Endothelial cell (in vitro differentiated cells): ENCODE results near the gene DGKB. TPM values are rescaled to one million over a fixed set of nuclear protein-coding genes. Genes with fewer than 3 reads are reported as not detected.

ENCODE experiments used
- DNase-seq: peaks from one replicate; pipeline ENCODE4 v3.0.0; 2021; ENCODE audit warnings: low spot score
- H3K27ac Mint-ChIP-seq: one replicate; pipeline ENCODE4 v1.8.0; 2021; ENCODE audit warnings: mixed read lengths, inconsistent platforms; ENCODE audit not compliant: unreplicated experiment
- H3K27me3 Mint-ChIP-seq: one replicate; pipeline ENCODE4 v1.8.0; 2021; ENCODE audit warnings: mild to moderate bottlenecking, moderate library complexity, mixed read lengths, inconsistent platforms; ENCODE audit not compliant: unreplicated experiment
- H3K36me3 Mint-ChIP-seq: one replicate; pipeline ENCODE4 v1.8.0; 2021; ENCODE audit warnings: mild to moderate bottlenecking, low read depth, mixed read lengths, inconsistent platforms; ENCODE audit not compliant: unreplicated experiment
- H3K4me1 Mint-ChIP-seq: one replicate; pipeline ENCODE4 v1.8.0; 2021; ENCODE audit warnings: mild to moderate bottlenecking, mixed read lengths, inconsistent platforms; ENCODE audit not compliant: unreplicated experiment
- H3K4me3 Mint-ChIP-seq: one replicate; pipeline ENCODE4 v1.8.0; 2021; ENCODE audit warnings: mild to moderate bottlenecking, mixed read lengths, inconsistent platforms; ENCODE audit not compliant: unreplicated experiment
- H3K9me3 Mint-ChIP-seq: one replicate; pipeline ENCODE4 v1.8.0; 2021; ENCODE audit warnings: mixed read lengths, inconsistent platforms; ENCODE audit not compliant: unreplicated experiment
- CTCF ChIP-seq: fragments of 200-600 bp; sonication (generic); IDR thresholded peaks from one replicate; pipeline ENCODE4 v1.5.0; 2021; ENCODE audit warnings: antibody characterized with exemption; ENCODE audit not compliant: unreplicated experiment
- total RNA-seq: library from RNA; stranded (reverse); fragmentation: NEBNext Ultra II Directional; extraction: Animal tissue kit (Norgen Biotek cat#: 25700); gene quantifications from one replicate; pipeline ENCODE4 v1.2.1, GENCODE V29; 2021; ENCODE audit not compliant: unreplicated experiment

DGKB gene
- total RNA-seq, 1 donor from 2014 or later: 0.46 TPM

- no peak for DNase-seq
- no peak for TF ChIP-seq CTCF
- Mint-ChIP-seq H3K4me3 (no peak overlapping the region), H3K9me3 (no peaks in the 10 kb centered on the region), H3K36me3 (peaks cover 3% of the 10 kb centered on the region), H3K27ac (no peak overlapping the region), H3K27me3 (no peaks in the 10 kb centered on the region), H3K4me1 (no peaks in the 10 kb centered on the region)
Observed at GRCh38 chr7:14309432-14309831, 593.1 kb downstream of the DGKB start.

GRCh38 chr7:14305233-14305866 is 597.2 kb downstream of the DGKB start:
- Mint-ChIP-seq H3K4me1 (no peaks in the 10 kb centered on the region), H3K27me3 (no peaks in the 10 kb centered on the region), H3K9me3 (no peaks in the 10 kb centered on the region), H3K27ac (no peak overlapping the region), H3K4me3 (no peak overlapping the region), H3K36me3 (no peaks in the 10 kb centered on the region)
- peak; percentile 58 for TF ChIP-seq CTCF
- DNase-seq: no peak

GRCh38 chr7:14303536-14303935 is 599.0 kb downstream of the DGKB start:
- TF ChIP-seq CTCF: no peak
- H3K27ac Mint-ChIP-seq: no peak overlapping the region
- H3K4me3 Mint-ChIP-seq: no peak overlapping the region
- H3K36me3 Mint-ChIP-seq: no peaks in the 10 kb centered on the region
- no peak for DNase-seq
- no peaks in the 10 kb centered on the region for H3K4me1 Mint-ChIP-seq
- no peaks in the 10 kb centered on the region for H3K9me3 Mint-ChIP-seq
- H3K27me3 Mint-ChIP-seq: no peaks in the 10 kb centered on the region

GRCh38 chr7:14294637-14295036 is 607.9 kb downstream of the DGKB start:
- Mint-ChIP-seq H3K36me3 (no peaks in the 10 kb centered on the region), H3K27ac (no peak overlapping the region), H3K9me3 (no peaks in the 10 kb centered on the region)

More at GRCh38 chr7:14294637-14295036, 607.9 kb downstream of the DGKB start:
- Mint-ChIP-seq H3K27me3 (no peaks in the 10 kb centered on the region), H3K4me3 (no peak overlapping the region), H3K4me1 (no peaks in the 10 kb centered on the region)
- DNase-seq: no peak
- TF ChIP-seq CTCF: no peak
